MCF 10A (cell line): ENCODE results near the gene FOS. TPM values are rescaled to one million over a fixed set of nuclear protein-coding genes. Genes with fewer than 3 reads are reported as not detected.

ENCODE experiments used
- BruUV-seq: library from RNA; stranded (reverse); fragments of 400-500 nt; replicated peaks from 2 replicates; lab custom pipeline; 2021; lab: Mats Ljungman, UMichigan
- CTCF ChIA-PET: fragments of 300-600 bp; sonication (Branson Sonifier 250); formaldehyde crosslinking; extraction: SDS; loops from one replicate; lab custom pipeline; 2021; ENCODE audit warnings: antibody characterized with exemption, inconsistent platforms; lab: Yijun Ruan, JAX
- POLR2A ChIA-PET: fragments of 300-600, 350-650 bp; sonication (Branson Sonifier 250); formaldehyde crosslinking; extraction: SDS; loops from one replicate; lab custom pipeline; 2020; ENCODE audit warnings: antibody characterized with exemption, inconsistent platforms; lab: Yijun Ruan, JAX
- DNase-seq: peaks from one replicate; pipeline ENCODE4 v3.0.0-alpha.2; 2018; ENCODE audit not compliant: unreplicated experiment
- H3K27ac Mint-ChIP-seq: one replicate; pipeline ENCODE4 v1.8.0; 2022; ENCODE audit warnings: mild to moderate bottlenecking, low read depth, mixed read lengths; ENCODE audit not compliant: unreplicated experiment
- H3K27me3 Mint-ChIP-seq: one replicate; pipeline ENCODE4 v1.8.0; 2022; ENCODE audit warnings: mixed read lengths; ENCODE audit not compliant: insufficient read depth, unreplicated experiment
- H3K36me3 Mint-ChIP-seq: one replicate; pipeline ENCODE4 v1.8.0; 2022; ENCODE audit warnings: mild to moderate bottlenecking, moderate library complexity, mixed read lengths; ENCODE audit not compliant: insufficient read depth, unreplicated experiment
- H3K4me1 Mint-ChIP-seq: one replicate; pipeline ENCODE4 v1.8.0; 2022; ENCODE audit warnings: mixed read lengths; ENCODE audit not compliant: insufficient read depth, unreplicated experiment
- H3K4me3 Mint-ChIP-seq: one replicate; pipeline ENCODE4 v1.8.0; 2022; ENCODE audit warnings: mild to moderate bottlenecking, moderate library complexity, mixed read lengths; ENCODE audit not compliant: unreplicated experiment
- H3K9me3 Mint-ChIP-seq: one replicate; pipeline ENCODE4 v1.8.0; 2022; ENCODE audit warnings: mixed read lengths; ENCODE audit not compliant: unreplicated experiment
- CTCF ChIP-seq: fragments of 200-600 bp; IDR thresholded peaks from one replicate; pipeline ENCODE4 v1.8.0; 2022; ENCODE audit warnings: antibody characterized with exemption, mild to moderate bottlenecking; ENCODE audit not compliant: unreplicated experiment
- intact Hi-C: fragments of 100-400 bp; cut with micrococcal nuclease; formaldehyde crosslinking; loops from 2 replicates; pipeline ENCODE4 v1.14.1; 2022
- total RNA-seq: library from RNA; stranded (reverse); gene quantifications from 2 replicates; pipeline ENCODE4 v1.2.3, GENCODE V29; 2022

Gene FOS
- total RNA-seq, 1 experiment from 2014 or later = 139 TPM

- Mint-ChIP-seq H3K4me3 (no peak overlapping the region), H3K36me3 (no peaks in the 10 kb centered on the region), H3K9me3 (no peaks in the 10 kb centered on the region), H3K27me3 (peaks cover 15% of the 10 kb centered on the region), H3K27ac (no peak overlapping the region), H3K4me1 (no peaks in the 10 kb centered on the region)
- intact Hi-C loops = no loop called here
- POLR2A ChIA-PET = no interaction called here
- BruUV-seq = no TSS peak
- DNase-seq = no peak
- TF ChIP-seq CTCF = no peak
- CTCF ChIA-PET = interaction anchor here (1.0 kb wide), 1 partner anchor 159 kb away, joined by 3 read pairs; no protein-coding TSS in a partner anchor
Observed at GRCh38 chr14:75329369-75329768, 50.7 kb downstream of the FOS start.

- Mint-ChIP-seq H3K9me3 (no peaks in the 10 kb centered on the region), H3K36me3 (no peaks in the 10 kb centered on the region), H3K27ac (no peak overlapping the region), H3K4me1 (no peaks in the 10 kb centered on the region), H3K4me3 (no peak overlapping the region), H3K27me3 (peaks cover 15% of the 10 kb centered on the region)
- no TSS peak for BruUV-seq
- ChIA-PET POLR2A (no interaction called here), CTCF (interaction anchor here (0.6 kb wide), 1 partner anchor 1170 kb away, joined by 3 read pairs; no protein-coding TSS in a partner anchor)
- no peak for TF ChIP-seq CTCF
- no peak for DNase-seq
- intact Hi-C loops = no loop called here
Observed at GRCh38 chr14:75331471-75331870, 52.8 kb downstream of the FOS start.

Other genes with a start within 250 kb of the FOS start
- 28.2 and 29.9 TPM in 2 replicates for gene MLH3, start 227.4 kb upstream of the FOS start, total RNA-seq
- 11.7 and 19.9 TPM in 2 replicates for gene ACYP1, start 214.8 kb upstream of the FOS start, total RNA-seq
- gene ZC2HC1C, start 209.2 kb upstream of the FOS start, total RNA-seq = 1.3 and 2.2 TPM in 2 replicates
- 112 and 113 TPM in 2 replicates for gene NEK9, start 151.8 kb upstream of the FOS start, total RNA-seq
- gene TMED10, start 102.2 kb upstream of the FOS start, total RNA-seq = 454 and 526 TPM in 2 replicates
- gene JDP2, start 149.2 kb downstream of the FOS start, total RNA-seq = 38.9 and 45.3 TPM in 2 replicates
- not detected in 2 replicates for gene BATF, start 243.6 kb downstream of the FOS start, total RNA-seq